OCI-LY7 (cell line): ENCODE results near the gene TJAP1.

Experiments
- CTCF ChIP-seq: fragments of 200-600 bp; sonication (generic); conservative IDR thresholded peaks from 2 replicates; pipeline ENCODE4 v1.5.1; 2014; ENCODE audit warnings: mild to moderate bottlenecking, antibody characterized with exemption, low read length, moderate library complexity, mixed read lengths
- EZH2phosphoT487 ChIP-seq: fragments of 200-600 bp; sonication (generic); IDR thresholded peaks from 2 replicates; pipeline ENCODE4 v1.6.1; 2018; ENCODE audit warnings: low read depth, borderline replicate concordance, mild to moderate bottlenecking, mixed run types, antibody characterized with exemption, low read length, moderate library complexity, mixed read lengths

- no peak for TF ChIP-seq CTCF
- TF ChIP-seq EZH2phosphoT487 = no peak
Observed at GRCh38 chr6:43445576-43445975, 31.8 kb upstream of the TJAP1 start.
